ENCODE measurements around the gene C1orf174. TPM values are rescaled to one million over a fixed set of nuclear protein-coding genes. Genes with fewer than 3 reads are reported as not detected.

C1orf174 gene
- total and polyA plus RNA-seq, 2 of the 13 experiments (the other 11 are each of a cell fraction or from before 2014, with no cell fraction given) = 21.6 to 31.4 TPM

DNA sequence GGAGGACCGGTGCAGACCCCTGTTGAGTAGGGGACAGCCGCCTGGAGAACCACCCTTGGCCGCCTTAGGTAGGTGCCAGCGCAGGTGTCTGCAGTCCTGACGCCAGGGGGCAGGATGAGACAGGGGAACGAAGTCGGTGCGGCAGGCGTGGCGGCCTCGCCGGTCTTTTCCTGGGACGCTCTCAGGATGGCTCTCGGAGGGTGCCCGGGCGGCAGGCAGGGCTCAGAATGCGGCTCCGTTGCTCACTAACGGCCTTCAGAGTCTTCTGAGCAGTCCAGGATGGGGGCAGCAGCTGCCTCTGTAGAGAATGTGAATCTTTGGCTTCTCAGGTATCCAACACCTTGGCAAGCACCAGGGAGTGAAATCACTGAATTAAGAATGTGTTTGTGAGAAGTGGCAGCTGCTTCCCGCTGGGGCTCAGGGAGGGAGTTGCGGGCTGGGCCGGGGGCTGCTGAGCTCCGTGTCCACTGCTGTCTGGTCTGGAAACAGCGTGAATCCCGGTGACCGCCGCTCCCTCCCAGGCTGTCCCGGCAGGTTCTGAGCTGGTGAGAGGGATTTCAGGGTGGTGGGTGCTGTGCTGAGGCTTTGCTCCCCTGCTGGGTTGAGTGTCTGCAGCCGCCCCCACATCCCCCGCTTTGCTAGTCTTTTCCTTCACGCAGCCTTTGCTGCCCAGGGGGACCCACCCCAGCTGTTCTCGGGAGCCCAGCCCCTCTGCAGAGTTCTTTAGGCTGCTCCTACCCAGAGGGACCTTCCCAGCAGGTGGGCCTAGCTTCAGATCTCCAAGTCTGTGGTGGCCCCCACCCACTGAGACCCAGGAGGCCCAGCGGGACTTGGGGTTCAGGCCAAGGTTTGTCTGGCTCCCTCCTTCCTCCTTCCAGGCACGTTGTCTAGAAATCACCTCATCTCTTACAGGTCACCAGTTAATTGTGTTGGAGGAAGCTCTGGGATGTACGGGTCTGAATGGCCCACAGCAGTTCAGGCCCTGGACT, 11.1 kb upstream of the C1orf174 start:
- Histone ChIP-seq H3K4me1 (ENCODE audit: insufficient read depth, low read length) (peaks cover 24% of the 10 kb centered on the region), H4K20me1 (ENCODE audit: insufficient read depth, low read length) (peaks cover 3% of the 10 kb centered on the region; the same call in 1 of the 2 replicates), H3K4me2 (ENCODE audit: low read depth, low read length) (peak overlapping the region; percentile 58), H3K9me3 (ENCODE audit: low read length) (no peaks in the 10 kb centered on the region), H3K79me2 (ENCODE audit: insufficient read depth, low read length) (no peaks in the 10 kb centered on the region), H3K36me3 (replicated peaks in 1 of 2; ENCODE audit: control insufficient read depth in 1 of 2, insufficient read depth in 2 of 2, low read length in 2 of 2) (no peaks in the 10 kb centered on the region), H3K4me3 (replicated peaks in 1 of 3; ENCODE audit: insufficient read depth in 1 of 3, low read depth in 2 of 3, low read length in 3 of 3) (peak overlapping the region in 1 of 3 experiments; percentile 9; a peak in 1 of 6 replicates), H2AFZ (ENCODE audit: low read length) (no peak overlapping the region), H3K27me3 (ENCODE audit: control insufficient read depth in 1 of 2, insufficient read depth in 2 of 2, low read length in 2 of 2) (no peaks in the 10 kb centered on the region), H3K9ac (ENCODE audit: insufficient read depth, low read depth, low read length) (no peak overlapping the region), H3K27ac (ENCODE audit: extremely low read length, insufficient read depth, low read length) (no peak overlapping the region)
- ChIA-PET CTCF (ENCODE audit: low intra/inter-chr PET ratio, low total read pairs) (interaction anchor here (1.0 kb wide), 1 partner anchor 915 kb away, joined by 3 read pairs; no protein-coding TSS in a partner anchor), POLR2A (no interaction called here)
- ATAC-seq = peak; percentile 86
- in situ Hi-C loops (cut with HindIII; ENCODE audit: extremely low pct_ligation_motif_present, low pct_unique_long_range_greater_than_20kb) = loop anchor here (25.0 kb wide), 1 partner anchor 151 kb away; no protein-coding TSS in a partner anchor
- intact Hi-C loops (cut with micrococcal nuclease; ENCODE audit: unreplicated experiment) = no loop called here
- no peak for FAIRE-seq
- 81% methylated on average over 6 of the region's 35 CpGs for WGBS (ENCODE audit: low lambda C conversion rate)
- BruUV-seq (replicated peaks) = no TSS peak
- peak; percentile 57 for DNase-seq (ENCODE audit: low spot score)
- TF ChIP-seq SMC3 (IDR thresholded peaks at IDR 0.05; ENCODE audit: low read length) (peak; percentile 49; the same call in 1 of the 2 replicates), STAG1 (CRISPR knock-in tag; IDR thresholded peaks at IDR 0.05) (peak; percentile 97), ZNF296 (CRISPR knock-in tag; conservative IDR thresholded peaks at IDR 0.05) (no peak), XRCC5 (optimal IDR thresholded peaks at IDR 0.05; ENCODE audit: low read length) (peak; percentile 73), ZNF331 (CRISPR knock-in tag; IDR thresholded peaks at IDR 0.05) (0 out of 2 replicates have a peak, but pooled peaks have one; percentile 26), MZF1 (CRISPR knock-in tag; IDR thresholded peaks at IDR 0.05; ENCODE audit: borderline replicate concordance) (no peak)
- TF ChIP-seq, protein P1, sequence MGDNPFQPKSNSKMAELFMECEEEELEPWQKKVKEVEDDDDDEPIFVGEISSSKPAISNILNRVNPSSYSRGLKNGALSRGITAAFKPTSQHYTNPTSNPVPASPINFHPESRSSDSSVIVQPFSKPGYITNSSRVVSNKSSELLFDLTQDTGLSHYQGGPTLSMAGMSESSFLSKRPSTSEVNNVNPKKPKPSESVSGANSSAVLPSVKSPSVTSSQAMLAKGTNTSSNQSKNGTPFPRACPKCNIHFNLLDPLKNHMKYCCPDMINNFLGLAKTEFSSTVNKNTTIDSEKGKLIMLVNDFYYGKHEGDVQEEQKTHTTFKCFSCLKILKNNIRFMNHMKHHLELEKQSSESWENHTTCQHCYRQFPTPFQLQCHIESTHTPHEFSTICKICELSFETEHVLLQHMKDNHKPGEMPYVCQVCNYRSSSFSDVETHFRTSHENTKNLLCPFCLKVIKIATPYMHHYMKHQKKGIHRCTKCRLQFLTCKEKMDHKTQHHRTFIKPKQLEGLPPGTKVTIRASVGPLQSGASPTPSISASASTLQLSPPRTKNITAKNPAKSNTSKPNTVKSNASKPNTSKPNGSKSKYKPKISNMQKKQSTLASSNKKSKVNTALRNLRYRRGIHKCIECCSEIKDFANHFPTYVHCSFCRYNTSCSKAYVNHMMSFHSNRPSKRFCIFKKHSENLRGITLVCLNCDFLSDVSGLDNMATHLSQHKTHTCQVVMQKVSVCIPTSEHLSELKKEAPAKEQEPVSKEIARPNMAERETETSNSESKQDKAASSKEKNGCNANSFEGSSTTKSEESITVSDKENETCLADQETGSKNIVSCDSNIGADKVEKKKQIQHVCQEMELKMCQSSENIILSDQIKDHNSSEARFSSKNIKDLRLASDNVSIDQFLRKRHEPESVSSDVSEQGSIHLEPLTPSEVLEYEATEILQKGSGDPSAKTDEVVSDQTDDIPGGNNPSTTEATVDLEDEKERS (CRISPR knock-in tag; IDR thresholded peaks at IDR 0.05) = no peak
- TF ChIP-seq, protein P2, sequence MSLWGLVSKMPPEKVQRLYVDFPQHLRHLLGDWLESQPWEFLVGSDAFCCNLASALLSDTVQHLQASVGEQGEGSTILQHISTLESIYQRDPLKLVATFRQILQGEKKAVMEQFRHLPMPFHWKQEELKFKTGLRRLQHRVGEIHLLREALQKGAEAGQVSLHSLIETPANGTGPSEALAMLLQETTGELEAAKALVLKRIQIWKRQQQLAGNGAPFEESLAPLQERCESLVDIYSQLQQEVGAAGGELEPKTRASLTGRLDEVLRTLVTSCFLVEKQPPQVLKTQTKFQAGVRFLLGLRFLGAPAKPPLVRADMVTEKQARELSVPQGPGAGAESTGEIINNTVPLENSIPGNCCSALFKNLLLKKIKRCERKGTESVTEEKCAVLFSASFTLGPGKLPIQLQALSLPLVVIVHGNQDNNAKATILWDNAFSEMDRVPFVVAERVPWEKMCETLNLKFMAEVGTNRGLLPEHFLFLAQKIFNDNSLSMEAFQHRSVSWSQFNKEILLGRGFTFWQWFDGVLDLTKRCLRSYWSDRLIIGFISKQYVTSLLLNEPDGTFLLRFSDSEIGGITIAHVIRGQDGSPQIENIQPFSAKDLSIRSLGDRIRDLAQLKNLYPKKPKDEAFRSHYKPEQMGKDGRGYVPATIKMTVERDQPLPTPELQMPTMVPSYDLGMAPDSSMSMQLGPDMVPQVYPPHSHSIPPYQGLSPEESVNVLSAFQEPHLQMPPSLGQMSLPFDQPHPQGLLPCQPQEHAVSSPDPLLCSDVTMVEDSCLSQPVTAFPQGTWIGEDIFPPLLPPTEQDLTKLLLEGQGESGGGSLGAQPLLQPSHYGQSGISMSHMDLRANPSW (CRISPR knock-in tag; IDR thresholded peaks at IDR 0.05; ENCODE audit: borderline replicate concordance) = no peak
